ENCODE results near the gene RGR. TPM values are rescaled to one million over a fixed set of nuclear protein-coding genes. Genes with fewer than 3 reads are reported as not detected.

The RGR gene
- total RNA-seq, 2 experiments from 2014 or later: not detected

- H3K4me3 Mint-ChIP-seq: no peak overlapping the region
- peak; percentile 78 for DNase-seq
- peaks cover 11% of the 10 kb centered on the region for H3K27me3 Mint-ChIP-seq (ENCODE audit: low read depth)
- no peaks in the 10 kb centered on the region for H3K9me3 Mint-ChIP-seq (ENCODE audit: insufficient read depth)
- H3K4me1 Mint-ChIP-seq (ENCODE audit: low read depth): no peaks in the 10 kb centered on the region
- ChIA-PET CTCF (interaction anchor here (0.7 to 10.1 kb wide), 15 partner anchors 9 to 86 kb away, joined by 3 to 111 read pairs (median 4); partner anchors contain the start of gene GHITM), POLR2A (interaction anchor here (1.7 kb wide), 1 partner anchor 67 kb away, joined by 4 read pairs; no protein-coding TSS in a partner anchor)
- H3K36me3 Mint-ChIP-seq (ENCODE audit: low read depth): no peaks in the 10 kb centered on the region
- ATAC-seq: peak; percentile 83
- no peak overlapping the region for H3K27ac Mint-ChIP-seq
Measured at GRCh38 chr10:84205049-84205852, 39.6 kb upstream of the RGR start.

- no peaks in the 10 kb centered on the region for H3K4me1 Mint-ChIP-seq (ENCODE audit: low read depth)
- DNase-seq (no peak), ATAC-seq (no peak)
- H3K9me3 Mint-ChIP-seq (ENCODE audit: insufficient read depth): no peaks in the 10 kb centered on the region
- no peaks in the 10 kb centered on the region for H3K36me3 Mint-ChIP-seq (ENCODE audit: low read depth)
- no peak overlapping the region for H3K27ac Mint-ChIP-seq
- CTCF ChIA-PET: interaction anchor here (0.8 to 10.1 kb wide), 9 partner anchors 9 to 79 kb away, joined by 3 to 111 read pairs (median 7); no protein-coding TSS in a partner anchor
- POLR2A ChIA-PET: interaction anchor here (1.7 kb wide), 1 partner anchor 67 kb away, joined by 4 read pairs; no protein-coding TSS in a partner anchor
- no peak overlapping the region for H3K4me3 Mint-ChIP-seq
- H3K27me3 Mint-ChIP-seq (ENCODE audit: low read depth): peaks cover 9% of the 10 kb centered on the region
Measured at GRCh38 chr10:84205853-84206525, 38.9 kb upstream of the RGR start.

GRCh38 chr10:84208023-84208422 is 36.8 kb upstream of the RGR start:
- no peaks in the 10 kb centered on the region for H3K36me3 Mint-ChIP-seq (ENCODE audit: low read depth)
- H3K4me1 Mint-ChIP-seq (ENCODE audit: low read depth): no peaks in the 10 kb centered on the region
- ChIA-PET POLR2A (no interaction called here), CTCF (interaction anchor here (1.1 to 10.1 kb wide), 3 partner anchors 17 to 60 kb away, joined by 3 to 111 read pairs (median 4); no protein-coding TSS in a partner anchor)
- ATAC-seq (no peak), DNase-seq (no peak)
- no peak overlapping the region for H3K4me3 Mint-ChIP-seq
- H3K27me3 Mint-ChIP-seq (ENCODE audit: low read depth): peaks cover 9% of the 10 kb centered on the region
- H3K9me3 Mint-ChIP-seq (ENCODE audit: insufficient read depth): no peaks in the 10 kb centered on the region
- no peak overlapping the region for H3K27ac Mint-ChIP-seq

- POLR2A ChIA-PET: no interaction called here
- CTCF ChIA-PET: interaction anchor here (1.5 to 8.0 kb wide), 2 partner anchors 9 to 63 kb away, joined by 6 to 73 read pairs; no protein-coding TSS in a partner anchor
- no peak for DNase-seq
- H3K36me3 Mint-ChIP-seq (ENCODE audit: low read depth): no peaks in the 10 kb centered on the region
- H3K27me3 Mint-ChIP-seq (ENCODE audit: low read depth): peaks cover 9% of the 10 kb centered on the region
- no peak overlapping the region for H3K4me3 Mint-ChIP-seq
- ATAC-seq: no peak
- H3K4me1 Mint-ChIP-seq (ENCODE audit: low read depth): no peaks in the 10 kb centered on the region
- H3K9me3 Mint-ChIP-seq (ENCODE audit: insufficient read depth): no peaks in the 10 kb centered on the region
- no peak overlapping the region for H3K27ac Mint-ChIP-seq
Measured at GRCh38 chr10:84211566-84211965, 33.3 kb upstream of the RGR start.

GRCh38 chr10:84212014-84212413 is 32.8 kb upstream of the RGR start:
- Mint-ChIP-seq H3K36me3 (ENCODE audit: low read depth) (no peaks in the 10 kb centered on the region), H3K9me3 (ENCODE audit: insufficient read depth) (no peaks in the 10 kb centered on the region), H3K27ac (no peak overlapping the region), H3K4me3 (no peak overlapping the region), H3K27me3 (ENCODE audit: low read depth) (peaks cover 6% of the 10 kb centered on the region), H3K4me1 (ENCODE audit: low read depth) (no peaks in the 10 kb centered on the region)
- POLR2A ChIA-PET: no interaction called here
- no peak for DNase-seq
- ATAC-seq: no peak
- CTCF ChIA-PET: interaction anchor here (0.9 to 8.0 kb wide), 4 partner anchors 9 to 74 kb away, joined by 3 to 73 read pairs (median 4); no protein-coding TSS in a partner anchor

GRCh38 chr10:84213076-84213475 is 31.8 kb upstream of the RGR start:
- no peak overlapping the region for H3K27ac Mint-ChIP-seq
- DNase-seq: no peak
- POLR2A ChIA-PET: no interaction called here
- H3K9me3 Mint-ChIP-seq (ENCODE audit: insufficient read depth): no peaks in the 10 kb centered on the region
- no peak for ATAC-seq
- CTCF ChIA-PET: interaction anchor here (0.5 to 8.0 kb wide), 7 partner anchors 10 to 324 kb away, joined by 3 to 73 read pairs (median 3); no protein-coding TSS in a partner anchor
- no peaks in the 10 kb centered on the region for H3K4me1 Mint-ChIP-seq (ENCODE audit: low read depth)
- no peaks in the 10 kb centered on the region for H3K36me3 Mint-ChIP-seq (ENCODE audit: low read depth)
- no peaks in the 10 kb centered on the region for H3K27me3 Mint-ChIP-seq (ENCODE audit: low read depth)
- no peak overlapping the region for H3K4me3 Mint-ChIP-seq

GRCh38 chr10:84214046-84214572 is 30.7 kb upstream of the RGR start:
- no peaks in the 10 kb centered on the region for H3K36me3 Mint-ChIP-seq (ENCODE audit: low read depth)
- no peaks in the 10 kb centered on the region for H3K9me3 Mint-ChIP-seq (ENCODE audit: insufficient read depth)
- DNase-seq (no peak), ATAC-seq (peak; percentile 27)
- no peaks in the 10 kb centered on the region for H3K27me3 Mint-ChIP-seq (ENCODE audit: low read depth)
- POLR2A ChIA-PET: no interaction called here
- H3K27ac Mint-ChIP-seq: no peak overlapping the region
- CTCF ChIA-PET: interaction anchor here (0.7 to 8.0 kb wide), 18 partner anchors 9 to 323 kb away, joined by 3 to 73 read pairs (median 5); partner anchors contain the start of genes GHITM and LRIT2
- H3K4me1 Mint-ChIP-seq (ENCODE audit: low read depth): no peaks in the 10 kb centered on the region
- no peak overlapping the region for H3K4me3 Mint-ChIP-seq

- DNase-seq (peak; percentile 54), ATAC-seq (peak; percentile 73)
- H3K27ac Mint-ChIP-seq: no peak overlapping the region
- H3K36me3 Mint-ChIP-seq (ENCODE audit: low read depth): no peaks in the 10 kb centered on the region
- peaks cover 5% of the 10 kb centered on the region for H3K9me3 Mint-ChIP-seq (ENCODE audit: insufficient read depth)
- no peaks in the 10 kb centered on the region for H3K4me1 Mint-ChIP-seq (ENCODE audit: low read depth)
- POLR2A ChIA-PET: no interaction called here
- CTCF ChIA-PET: interaction anchor here (0.6 to 8.0 kb wide), 27 partner anchors 9 to 366 kb away, joined by 3 to 73 read pairs (median 4); partner anchors contain the start of genes GHITM and LRIT2
- H3K4me3 Mint-ChIP-seq: no peak overlapping the region
- no peaks in the 10 kb centered on the region for H3K27me3 Mint-ChIP-seq (ENCODE audit: low read depth)
Measured at GRCh38 chr10:84214612-84215235, 30.1 kb upstream of the RGR start.

- no peak for ATAC-seq
- CTCF ChIA-PET: interaction anchor here (1.0 to 8.0 kb wide), 2 partner anchors 69 to 321 kb away, joined by 3 to 73 read pairs; no protein-coding TSS in a partner anchor
- H3K36me3 Mint-ChIP-seq (ENCODE audit: low read depth): no peaks in the 10 kb centered on the region
Measured at GRCh38 chr10:84216834-84217233, 28.0 kb upstream of the RGR start.

GRCh38 chr10:84217746-84218145 is 27.1 kb upstream of the RGR start:
- DNase-seq: no peak

More at GRCh38 chr10:84216834-84217233, 28.0 kb upstream of the RGR start:
- H3K4me1 Mint-ChIP-seq (ENCODE audit: low read depth): no peaks in the 10 kb centered on the region
- H3K27me3 Mint-ChIP-seq (ENCODE audit: low read depth): peaks cover 3% of the 10 kb centered on the region
- no peak overlapping the region for H3K27ac Mint-ChIP-seq
- H3K9me3 Mint-ChIP-seq (ENCODE audit: insufficient read depth): peaks cover 5% of the 10 kb centered on the region
- POLR2A ChIA-PET: no interaction called here
- no peak for DNase-seq
- no peak overlapping the region for H3K4me3 Mint-ChIP-seq

GRCh38 chr10:84221916-84222315 is 22.9 kb upstream of the RGR start:
- H3K4me1 Mint-ChIP-seq (ENCODE audit: low read depth): no peaks in the 10 kb centered on the region
- ChIA-PET CTCF (no interaction called here), POLR2A (no interaction called here)
- no peak overlapping the region for H3K4me3 Mint-ChIP-seq
- DNase-seq: no peak
- H3K27me3 Mint-ChIP-seq (ENCODE audit: low read depth): peaks cover 7% of the 10 kb centered on the region
- no peak overlapping the region for H3K27ac Mint-ChIP-seq
- H3K9me3 Mint-ChIP-seq (ENCODE audit: insufficient read depth): peaks cover 5% of the 10 kb centered on the region
- no peaks in the 10 kb centered on the region for H3K36me3 Mint-ChIP-seq (ENCODE audit: low read depth)
- no peak for ATAC-seq

More at GRCh38 chr10:84217746-84218145, 27.1 kb upstream of the RGR start:
- H3K27ac Mint-ChIP-seq: no peak overlapping the region
- H3K4me1 Mint-ChIP-seq (ENCODE audit: low read depth): no peaks in the 10 kb centered on the region
- ChIA-PET POLR2A (no interaction called here), CTCF (interaction anchor here (1.0 to 8.0 kb wide), 2 partner anchors 70 to 320 kb away, joined by 3 to 73 read pairs; no protein-coding TSS in a partner anchor)
- H3K9me3 Mint-ChIP-seq (ENCODE audit: insufficient read depth): peaks cover 5% of the 10 kb centered on the region
- H3K36me3 Mint-ChIP-seq (ENCODE audit: low read depth): no peaks in the 10 kb centered on the region
- H3K27me3 Mint-ChIP-seq (ENCODE audit: low read depth): peaks cover 3% of the 10 kb centered on the region
- no peak for ATAC-seq
- H3K4me3 Mint-ChIP-seq: no peak overlapping the region

All from activated CD8-positive, alpha-beta T cell treated with anti-CD3 and anti-CD28 coated beads, Interleukin-2, amount 10 ng/mL, durations not matched to agents 7 days and 5 days (primary cell).